OCI-M2 (cell line): ENCODE measurements around the gene SAMD8.
"Not testable (repeated sequence)": the region's sequence is repeated elsewhere in the genome, so short reads cannot be mapped to it uniquely, and the experiment has no call there.

ENCODE experiments used
- DNase-seq: peaks from one replicate; lab custom pipeline; 2025; ENCODE audit not compliant: unreplicated experiment; lab: John Stamatoyannopoulos, UW

SAMD8 gene

GRCh38 chr10:75106891-75107290 lies 4.6 kb upstream of the SAMD8 start:
- not testable (repeated sequence) for DNase-seq

DNA sequence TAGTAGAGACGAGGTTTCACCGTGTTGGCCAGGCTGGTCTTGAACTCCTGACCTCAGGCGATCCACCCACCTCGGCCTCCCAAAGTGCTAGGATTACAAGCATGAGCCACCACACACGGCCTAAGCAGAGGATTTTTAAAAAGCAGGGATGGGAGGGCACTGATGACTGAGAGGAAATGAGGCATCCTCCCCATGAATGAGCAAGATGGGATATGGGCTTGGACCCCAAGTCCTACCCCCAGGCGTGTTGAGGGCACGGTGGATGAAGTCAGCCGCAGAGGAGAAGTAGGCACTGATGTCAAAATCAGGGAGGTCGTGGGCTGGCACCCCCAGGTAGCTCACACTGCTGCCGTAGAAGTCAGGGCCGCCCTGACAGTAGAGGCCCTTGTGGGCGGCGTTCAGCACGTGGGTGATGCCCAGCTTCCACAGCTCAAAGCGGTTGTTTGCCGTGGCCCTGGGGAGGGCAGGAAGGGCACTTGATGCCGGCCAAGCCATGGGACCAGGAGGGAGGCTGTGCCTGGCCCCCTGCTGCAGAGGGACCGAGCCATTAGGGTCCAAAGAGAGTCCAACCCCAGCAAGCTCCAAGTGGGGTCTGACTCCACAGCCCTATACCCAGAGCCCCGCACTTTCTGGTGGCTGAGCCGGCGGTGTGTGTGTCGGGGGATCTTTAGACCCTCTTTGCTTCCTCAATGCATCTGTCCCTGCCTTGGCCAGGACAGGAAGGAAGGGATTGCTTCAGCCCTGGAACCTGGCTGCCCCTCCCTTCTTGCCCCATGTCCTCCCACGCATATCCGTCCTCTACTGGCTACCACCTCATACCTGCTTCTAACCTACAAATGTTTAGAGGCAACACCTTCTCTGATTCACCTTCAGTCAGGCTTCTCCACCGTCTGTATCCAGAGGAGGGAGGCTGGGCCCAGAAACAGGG lies 3.4 kb upstream of the SAMD8 start:
- DNase-seq = no peak

GRCh38 chr10:75108684-75109458 lies 2.6 kb upstream of the SAMD8 start:
- no peak for DNase-seq

DNA sequence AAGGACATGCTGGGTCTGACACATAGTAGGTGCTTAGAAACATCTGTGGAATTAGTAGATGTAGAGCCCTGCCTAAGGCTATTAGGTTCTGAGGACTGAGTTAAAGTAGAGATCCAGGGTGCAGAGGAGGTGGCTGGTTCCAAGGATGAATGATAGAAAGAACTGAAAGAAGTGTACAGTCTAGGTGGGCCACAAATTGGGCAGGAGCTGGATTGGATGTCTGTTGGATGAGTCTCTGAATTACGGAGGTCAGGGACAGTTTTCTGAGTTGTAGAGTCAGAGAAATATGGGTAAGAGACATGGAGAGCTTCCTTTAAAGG lies 2.0 kb upstream of the SAMD8 start:
- DNase-seq = no peak

GRCh38 chr10:75110006-75110632 lies 1.3 kb upstream of the SAMD8 start:
- no peak for DNase-seq

GRCh38 chr10:75111907-75112679 lies 637 bp downstream of the SAMD8 start:
- DNase-seq = no peak

GRCh38 chr10:75115137-75115536 lies 3.7 kb downstream of the SAMD8 start:
- DNase-seq = no peak

DNA sequence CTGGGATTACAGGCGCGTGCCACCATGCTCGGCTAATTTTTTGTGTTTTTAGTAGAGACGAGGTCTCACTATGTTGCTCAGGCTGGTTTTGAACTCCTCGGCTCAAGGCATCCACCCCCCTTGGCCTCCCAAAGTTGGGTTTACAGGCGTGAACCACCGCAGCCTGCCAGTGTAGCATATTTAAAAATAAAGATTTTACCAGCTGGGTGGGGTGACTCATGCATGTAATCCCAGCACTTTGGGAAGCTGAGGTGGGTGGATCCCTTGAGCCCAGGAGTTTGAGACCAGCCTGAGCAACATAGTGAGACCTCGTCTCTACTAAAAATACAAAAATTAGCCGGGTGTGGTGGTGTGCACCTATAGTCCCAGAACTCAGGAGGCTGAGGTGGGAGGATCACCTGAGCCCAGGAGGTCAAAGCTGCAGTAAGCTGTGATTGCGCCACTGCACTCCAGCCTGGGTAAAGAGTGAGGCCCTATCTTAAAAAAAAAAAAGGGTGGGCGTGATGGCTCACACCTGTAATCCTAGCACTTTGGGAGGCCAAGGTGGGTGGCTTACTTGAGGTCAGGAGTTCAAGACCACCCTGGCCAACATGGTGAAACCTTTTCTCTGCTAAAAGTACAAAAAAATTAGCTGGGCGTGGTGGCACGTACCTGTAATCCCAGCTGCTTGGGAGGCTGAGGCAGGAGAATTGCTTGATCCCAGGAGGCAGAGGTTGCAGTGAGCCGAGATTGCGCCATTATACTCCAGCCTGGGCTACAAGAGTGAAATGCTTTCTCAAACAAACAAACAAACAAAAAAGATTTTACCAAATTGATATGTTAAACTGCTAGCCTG lies 5.7 kb downstream of the SAMD8 start:
- not testable (repeated sequence) for DNase-seq

DNA sequence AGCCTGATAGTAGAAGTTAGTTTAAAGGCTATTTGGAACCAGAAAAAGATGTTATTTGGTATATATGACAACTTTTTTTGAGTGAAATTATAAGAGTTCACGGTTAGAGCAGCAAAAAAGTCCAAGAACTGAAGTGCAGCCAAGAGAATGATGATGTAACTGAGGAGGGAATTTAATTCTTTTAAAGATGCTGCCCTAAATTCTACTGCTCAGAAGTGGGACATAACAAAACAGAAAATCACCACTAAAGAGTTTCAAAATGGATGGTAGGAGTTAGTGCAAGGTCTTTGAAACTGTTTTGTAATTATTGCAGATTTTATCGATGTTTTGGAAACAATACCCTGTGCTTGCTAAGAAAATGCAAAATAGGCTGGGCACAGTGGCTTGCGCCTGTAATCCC lies 6.5 kb downstream of the SAMD8 start:
- no peak for DNase-seq

- DNase-seq = not testable (repeated sequence)
Observed at GRCh38 chr10:75119444-75120066, 8.1 kb downstream of the SAMD8 start.

GRCh38 chr10:75121322-75121721 lies 9.9 kb downstream of the SAMD8 start:
- no peak for DNase-seq

DNA sequence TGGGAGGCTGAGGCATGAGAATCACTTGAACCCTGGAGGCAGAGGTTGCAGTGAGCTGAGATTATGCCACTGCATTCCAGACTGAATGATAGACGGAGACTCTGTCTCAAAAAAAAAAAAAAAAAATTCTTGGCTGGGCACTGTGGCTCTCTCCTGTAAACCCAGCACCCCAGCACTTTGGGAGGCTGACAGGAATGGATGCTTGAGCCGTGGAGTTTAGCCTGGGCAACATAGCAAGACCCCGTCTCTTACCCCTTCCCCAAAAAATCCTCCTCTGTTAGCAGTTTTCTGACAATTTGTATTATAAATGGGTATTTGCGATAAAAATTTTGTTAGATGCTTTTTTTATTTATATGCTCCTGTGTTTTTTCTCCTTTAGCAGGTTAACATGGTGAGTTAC lies 11.0 kb downstream of the SAMD8 start:
- no peak for DNase-seq

GRCh38 chr10:75123088-75123682 lies 11.7 kb downstream of the SAMD8 start:
- DNase-seq = no peak

- no peak for DNase-seq
Observed at GRCh38 chr10:75126277-75126676, 14.8 kb downstream of the SAMD8 start.

- no peak for DNase-seq
Observed at GRCh38 chr10:75127471-75127870, 16.0 kb downstream of the SAMD8 start.

- DNase-seq = not testable (repeated sequence)
Observed at GRCh38 chr10:75128985-75129384, 17.5 kb downstream of the SAMD8 start.

DNA sequence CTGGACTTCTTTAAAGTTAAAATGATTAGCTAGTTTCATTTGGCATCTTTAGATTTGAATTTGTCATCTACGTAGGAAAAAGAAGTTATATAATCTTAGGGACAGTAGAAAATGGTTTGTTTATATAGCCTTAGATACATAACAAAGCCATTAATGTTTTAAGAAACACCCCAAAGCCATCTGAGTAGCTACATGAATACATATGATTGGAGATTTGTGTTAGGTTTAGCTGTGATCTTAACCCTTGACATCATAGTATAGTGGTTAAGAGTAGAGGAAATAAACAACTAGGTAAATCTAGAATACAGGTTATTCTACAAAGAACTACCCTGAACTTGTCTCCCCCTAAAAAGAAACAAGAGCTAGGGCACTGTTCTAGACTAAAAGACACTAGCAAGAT lies 18.1 kb downstream of the SAMD8 start:
- DNase-seq = no peak

DNA sequence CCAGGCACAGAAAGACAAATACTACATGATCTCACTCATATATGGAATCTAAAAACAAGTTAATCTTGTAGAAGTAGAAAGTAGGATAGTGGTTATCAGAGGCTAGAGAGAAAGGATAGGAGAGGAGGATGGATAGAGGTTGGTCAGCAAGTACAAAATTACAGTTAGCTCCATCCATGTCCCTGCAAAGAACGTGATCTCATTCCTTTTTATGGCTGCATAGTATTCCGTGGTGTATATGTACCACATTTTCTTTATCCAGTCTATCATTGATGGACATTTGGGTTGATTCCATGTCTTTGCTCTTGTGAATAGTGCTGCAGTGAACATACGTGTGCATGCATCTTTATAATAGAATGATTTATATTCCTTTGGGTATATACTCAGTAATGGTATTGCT lies 22.2 kb downstream of the SAMD8 start:
- DNase-seq = not testable (repeated sequence)

DNA sequence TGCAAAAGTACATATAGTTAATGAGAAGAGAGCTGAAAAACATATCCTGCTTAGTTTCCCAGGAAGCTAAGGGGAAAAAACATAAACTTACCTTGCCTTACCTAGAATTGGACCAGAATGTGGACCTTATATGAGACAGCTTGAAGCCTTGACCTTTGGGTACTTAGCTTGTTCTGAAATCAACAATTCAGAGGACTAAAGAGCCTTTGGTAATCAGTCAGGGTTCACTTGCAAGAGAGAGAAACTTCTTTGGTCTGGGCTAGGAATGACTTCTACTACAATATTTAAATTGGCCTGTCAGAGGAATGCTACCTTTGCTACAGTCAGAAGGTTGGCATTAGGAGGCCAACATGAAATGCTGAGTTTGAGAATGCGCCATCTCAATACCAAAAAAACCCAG lies 24.9 kb downstream of the SAMD8 start:
- no peak for DNase-seq
